Measurements from ENCODE around the gene RNASET2. TPM values are rescaled to one million over a fixed set of nuclear protein-coding genes. Genes with fewer than 3 reads are reported as not detected.

Gene RNASET2
- total and polyA plus RNA-seq, 10 of the 15 experiments (the other 5 are each of a cell fraction or from before 2014, with no cell fraction given), result 5.5 to 225 (median 50.2) TPM

DNA sequence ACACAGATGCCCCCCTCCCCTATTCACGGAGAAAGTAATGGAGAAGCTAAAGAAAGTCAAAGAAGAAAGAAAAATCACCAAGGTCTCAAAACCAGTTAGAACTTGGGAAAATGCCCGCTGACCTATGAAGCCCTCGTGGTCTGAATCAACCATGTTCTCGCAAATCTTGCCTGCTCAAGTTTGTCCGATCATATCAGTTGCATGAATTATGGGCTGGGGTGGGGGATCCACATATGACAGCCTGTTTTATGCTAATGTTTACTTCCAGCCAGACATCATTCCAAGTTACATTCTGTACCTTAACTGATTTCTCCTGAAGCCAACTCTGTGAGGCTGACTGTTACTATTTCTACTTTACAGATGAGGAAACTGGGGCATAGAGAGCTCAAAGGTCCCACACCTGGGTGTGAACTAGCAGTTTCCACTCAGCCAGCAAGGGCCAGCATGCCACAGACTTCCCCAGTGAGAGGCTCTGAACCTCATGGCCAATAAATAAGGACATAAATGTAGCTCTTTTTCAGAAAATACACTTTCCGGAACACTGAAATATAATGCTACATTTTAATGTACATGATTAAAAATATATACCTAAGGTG, 2.1 kb downstream of the RNASET2 start:
- in situ Hi-C loops (cut with MboI) (no loop called here), intact Hi-C loops (cut with micrococcal nuclease; ENCODE audit: unreplicated experiment) (loop anchor here (10.0 kb wide), 1 partner anchor 171 kb away; the partner anchor contains the start of gene CCR6)
- TF ChIP-seq STAT3 (IDR thresholded peaks at IDR 0.05; ENCODE audit: low read depth, low read length) (no peak), CREM (IDR thresholded peaks at IDR 0.05; ENCODE audit: low read depth) (no peak), SRF (IDR thresholded peaks at IDR 0.05; ENCODE audit: low read depth in 2 of 2, low read length in 2 of 2) (no peak), EZH2 (IDR thresholded peaks at IDR 0.05; ENCODE audit: borderline replicate concordance, control insufficient read depth, low read depth, low read length) (no peak), HCFC1 (IDR thresholded peaks at IDR 0.05; ENCODE audit: low read length) (no peak), MTA3 (IDR thresholded peaks at IDR 0.05; ENCODE audit: borderline replicate concordance, low read length) (no peak), ZNF207 (IDR thresholded peaks at IDR 0.05; ENCODE audit: borderline replicate concordance) (no peak), RB1 (IDR thresholded peaks at IDR 0.05; ENCODE audit: borderline replicate concordance) (no peak), FOXK2 (IDR thresholded peaks at IDR 0.05) (no peak), IKZF2 (IDR thresholded peaks at IDR 0.05) (no peak), HDGF (IDR thresholded peaks at IDR 0.05) (no peak), CREB1 (IDR thresholded peaks at IDR 0.05; ENCODE audit: low read depth) (no peak), KLF5 (IDR thresholded peaks at IDR 0.05; ENCODE audit: partially characterized antibody) (no peak), TCF12 (IDR thresholded peaks at IDR 0.05; ENCODE audit: low read depth, low read length) (no peak), SIX5 (IDR thresholded peaks at IDR 0.05; ENCODE audit: low read depth, low read length, severe bottlenecking) (no peak), HDAC6 (IDR thresholded peaks at IDR 0.05; ENCODE audit: unreplicated experiment) (no peak), POLR2AphosphoS5 (IDR thresholded peaks at IDR 0.05; ENCODE audit: low read length) (no peak)
- TF ChIP-seq, protein P1, sequence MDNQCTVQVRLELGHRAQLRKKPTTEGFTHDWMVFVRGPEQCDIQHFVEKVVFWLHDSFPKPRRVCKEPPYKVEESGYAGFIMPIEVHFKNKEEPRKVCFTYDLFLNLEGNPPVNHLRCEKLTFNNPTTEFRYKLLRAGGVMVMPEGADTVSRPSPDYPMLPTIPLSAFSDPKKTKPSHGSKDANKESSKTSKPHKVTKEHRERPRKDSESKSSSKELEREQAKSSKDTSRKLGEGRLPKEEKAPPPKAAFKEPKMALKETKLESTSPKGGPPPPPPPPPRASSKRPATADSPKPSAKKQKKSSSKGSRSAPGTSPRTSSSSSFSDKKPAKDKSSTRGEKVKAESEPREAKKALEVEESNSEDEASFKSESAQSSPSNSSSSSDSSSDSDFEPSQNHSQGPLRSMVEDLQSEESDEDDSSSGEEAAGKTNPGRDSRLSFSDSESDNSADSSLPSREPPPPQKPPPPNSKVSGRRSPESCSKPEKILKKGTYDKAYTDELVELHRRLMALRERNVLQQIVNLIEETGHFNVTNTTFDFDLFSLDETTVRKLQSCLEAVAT (IDR thresholded peaks at IDR 0.05), result no peak
- TF ChIP-seq, protein P2, sequence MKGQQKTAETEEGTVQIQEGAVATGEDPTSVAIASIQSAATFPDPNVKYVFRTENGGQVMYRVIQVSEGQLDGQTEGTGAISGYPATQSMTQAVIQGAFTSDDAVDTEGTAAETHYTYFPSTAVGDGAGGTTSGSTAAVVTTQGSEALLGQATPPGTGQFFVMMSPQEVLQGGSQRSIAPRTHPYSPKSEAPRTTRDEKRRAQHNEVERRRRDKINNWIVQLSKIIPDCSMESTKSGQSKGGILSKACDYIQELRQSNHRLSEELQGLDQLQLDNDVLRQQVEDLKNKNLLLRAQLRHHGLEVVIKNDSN (IDR thresholded peaks at IDR 0.05; ENCODE audit: borderline replicate concordance, extremely low read length, insufficient read depth, low read depth, low read length), result no peak
- TF ChIP-seq, protein P3, sequence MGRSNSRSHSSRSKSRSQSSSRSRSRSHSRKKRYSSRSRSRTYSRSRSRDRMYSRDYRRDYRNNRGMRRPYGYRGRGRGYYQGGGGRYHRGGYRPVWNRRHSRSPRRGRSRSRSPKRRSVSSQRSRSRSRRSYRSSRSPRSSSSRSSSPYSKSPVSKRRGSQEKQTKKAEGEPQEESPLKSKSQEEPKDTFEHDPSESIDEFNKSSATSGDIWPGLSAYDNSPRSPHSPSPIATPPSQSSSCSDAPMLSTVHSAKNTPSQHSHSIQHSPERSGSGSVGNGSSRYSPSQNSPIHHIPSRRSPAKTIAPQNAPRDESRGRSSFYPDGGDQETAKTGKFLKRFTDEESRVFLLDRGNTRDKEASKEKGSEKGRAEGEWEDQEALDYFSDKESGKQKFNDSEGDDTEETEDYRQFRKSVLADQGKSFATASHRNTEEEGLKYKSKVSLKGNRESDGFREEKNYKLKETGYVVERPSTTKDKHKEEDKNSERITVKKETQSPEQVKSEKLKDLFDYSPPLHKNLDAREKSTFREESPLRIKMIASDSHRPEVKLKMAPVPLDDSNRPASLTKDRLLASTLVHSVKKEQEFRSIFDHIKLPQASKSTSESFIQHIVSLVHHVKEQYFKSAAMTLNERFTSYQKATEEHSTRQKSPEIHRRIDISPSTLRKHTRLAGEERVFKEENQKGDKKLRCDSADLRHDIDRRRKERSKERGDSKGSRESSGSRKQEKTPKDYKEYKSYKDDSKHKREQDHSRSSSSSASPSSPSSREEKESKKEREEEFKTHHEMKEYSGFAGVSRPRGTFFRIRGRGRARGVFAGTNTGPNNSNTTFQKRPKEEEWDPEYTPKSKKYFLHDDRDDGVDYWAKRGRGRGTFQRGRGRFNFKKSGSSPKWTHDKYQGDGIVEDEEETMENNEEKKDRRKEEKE (IDR thresholded peaks at IDR 0.05), result no peak
- ChIA-PET SMC1A (ENCODE audit: uncharacterized antibody, unreplicated experiment) (interaction anchor here (0.6 to 6.3 kb wide), 23 partner anchors 10 to 197 kb away, joined by 3 to 85 read pairs (median 4); partner anchors contain the start of genes CCR6 and CEP43), RAD21 (ENCODE audit: unreplicated experiment) (interaction anchor here (1.0 to 8.0 kb wide), 14 partner anchors 18 to 188 kb away, joined by 3 to 79 read pairs (median 4); partner anchors contain the start of gene CEP43), CTCF (interaction anchor here (0.7 to 10.8 kb wide), 14 partner anchors 22 to 198 kb away, joined by 3 to 139 read pairs (median 4); partner anchors contain the start of gene CEP43), POLR2A (interaction anchor here (0.6 to 1.7 kb wide), 9 partner anchors 18 to 170 kb away, joined by 3 to 9 read pairs (median 5); partner anchors contain the start of genes CCR6 and CEP43)
- Histone ChIP-seq H3K4me2 (ENCODE audit: control insufficient read depth, insufficient read depth) (peak overlapping the region; percentile 85), H3K9ac (ENCODE audit: control insufficient read depth, insufficient read depth, low read length) (peak overlapping the region; percentile 63), H3K27ac (ENCODE audit: control insufficient read depth, insufficient read depth) (peak overlapping the region; percentile 81), H3K79me2 (ENCODE audit: control insufficient read depth, insufficient read depth, low read length) (peaks cover 62% of the 10 kb centered on the region), H4K20me1 (ENCODE audit: control insufficient read depth, insufficient read depth) (no peaks in the 10 kb centered on the region), H3K9me3 (replicated peaks; ENCODE audit: control insufficient read depth, insufficient read depth, low read length) (no peaks in the 10 kb centered on the region), H3K4me1 (ENCODE audit: control insufficient read depth, insufficient read depth, low read length) (peaks cover 56% of the 10 kb centered on the region), H3K4me3 (peak overlapping the region; percentile 94), H3K36me3 (ENCODE audit: control insufficient read depth in 2 of 2, insufficient read depth in 2 of 2, low read length in 1 of 2) (peaks cover 3% of the 10 kb centered on the region in 2 experiments; a peak in 3 of 4 replicates), H2AFZ (ENCODE audit: control insufficient read depth, low read depth, low read length) (no peak overlapping the region), H3K27me3 (replicated peaks in 1 of 2; ENCODE audit: control insufficient read depth in 2 of 2, insufficient read depth in 2 of 2, low read length in 1 of 2) (no peaks in the 10 kb centered on the region)
- no peak for ATAC-seq
- DNase-seq (ENCODE audit: low read depth, low spot score), result no peak
- 65% methylated on average over 6 of the region's 6 CpGs for WGBS (ENCODE audit: insufficient coverage, insufficient replicate concordance, low lambda C conversion rate, missing lambda C conversion rate)
- BruUV-seq (replicated peaks), result no TSS peak
- FAIRE-seq, result no peak

Measured in GM12878 (cell line).